ENCODE data around the gene GOPC. TPM values are rescaled to one million over a fixed set of nuclear protein-coding genes. Genes with fewer than 3 reads are reported as not detected.

The GOPC gene
- total RNA-seq, 1 donor from 2014 or later, result 18.1 TPM

GRCh38 chr6:117555262-117555849, 47.0 kb downstream of the GOPC start:
- ATAC-seq (no peak), DNase-seq (ENCODE audit: missing footprints) (no peak)
- intact Hi-C loops (cut with DNase I), result no loop called here

DNA sequence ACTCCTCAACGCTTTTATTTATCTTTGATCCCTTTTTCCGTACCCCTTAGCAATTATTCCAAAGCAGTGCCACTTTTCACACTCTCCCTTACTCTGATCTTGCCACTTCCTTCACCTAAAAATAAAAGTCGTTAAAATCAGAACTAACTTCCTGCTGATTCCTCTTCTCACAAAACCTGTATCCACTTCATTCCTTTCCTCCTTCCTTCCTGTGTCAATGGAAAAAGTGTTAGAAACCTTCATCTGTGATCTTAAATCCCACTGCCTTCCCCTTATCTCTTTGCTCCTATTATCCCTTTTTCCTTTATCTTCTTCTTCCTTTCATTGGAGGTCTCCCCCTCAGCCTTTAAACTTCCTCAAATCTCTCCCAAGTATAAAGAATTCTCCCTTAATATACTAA, 49.2 kb downstream of the GOPC start:
- no peak for ATAC-seq
- intact Hi-C loops (cut with DNase I), result no loop called here

GRCh38 chr6:117552618-117553017, 49.7 kb downstream of the GOPC start:
- intact Hi-C loops (cut with DNase I), result no loop called here
- no peak for DNase-seq (ENCODE audit: missing footprints)
- ATAC-seq, result no peak

More for the DNA sequence above, 49.2 kb downstream of the GOPC start:
- DNase-seq (ENCODE audit: missing footprints), result no peak

- DNase-seq (ENCODE audit: missing footprints), result no peak
- ATAC-seq, result no peak
- intact Hi-C loops (cut with DNase I), result no loop called here
These were observed 51.6 kb downstream of the GOPC start for GRCh38 chr6:117550618-117551242.

GRCh38 chr6:117550078-117550600, 52.2 kb downstream of the GOPC start:
- ATAC-seq (no peak), DNase-seq (ENCODE audit: missing footprints) (no peak)
- intact Hi-C loops (cut with DNase I), result no loop called here

GRCh38 chr6:117549611-117550010, 52.7 kb downstream of the GOPC start:
- intact Hi-C loops (cut with DNase I), result loop anchor here (5.0 kb wide), 2 partner anchors 53 to 67 kb away; partner anchors contain the start of genes DCBLD1 and GOPC
- DNase-seq (ENCODE audit: missing footprints) (no peak), ATAC-seq (no peak)

GRCh38 chr6:117548797-117549301, 53.5 kb downstream of the GOPC start:
- DNase-seq (ENCODE audit: missing footprints), result no peak
- intact Hi-C loops (cut with DNase I), result loop anchor here (5.0 kb wide), 2 partner anchors 53 to 67 kb away; partner anchors contain the start of genes DCBLD1 and GOPC
- no peak for ATAC-seq

DNA sequence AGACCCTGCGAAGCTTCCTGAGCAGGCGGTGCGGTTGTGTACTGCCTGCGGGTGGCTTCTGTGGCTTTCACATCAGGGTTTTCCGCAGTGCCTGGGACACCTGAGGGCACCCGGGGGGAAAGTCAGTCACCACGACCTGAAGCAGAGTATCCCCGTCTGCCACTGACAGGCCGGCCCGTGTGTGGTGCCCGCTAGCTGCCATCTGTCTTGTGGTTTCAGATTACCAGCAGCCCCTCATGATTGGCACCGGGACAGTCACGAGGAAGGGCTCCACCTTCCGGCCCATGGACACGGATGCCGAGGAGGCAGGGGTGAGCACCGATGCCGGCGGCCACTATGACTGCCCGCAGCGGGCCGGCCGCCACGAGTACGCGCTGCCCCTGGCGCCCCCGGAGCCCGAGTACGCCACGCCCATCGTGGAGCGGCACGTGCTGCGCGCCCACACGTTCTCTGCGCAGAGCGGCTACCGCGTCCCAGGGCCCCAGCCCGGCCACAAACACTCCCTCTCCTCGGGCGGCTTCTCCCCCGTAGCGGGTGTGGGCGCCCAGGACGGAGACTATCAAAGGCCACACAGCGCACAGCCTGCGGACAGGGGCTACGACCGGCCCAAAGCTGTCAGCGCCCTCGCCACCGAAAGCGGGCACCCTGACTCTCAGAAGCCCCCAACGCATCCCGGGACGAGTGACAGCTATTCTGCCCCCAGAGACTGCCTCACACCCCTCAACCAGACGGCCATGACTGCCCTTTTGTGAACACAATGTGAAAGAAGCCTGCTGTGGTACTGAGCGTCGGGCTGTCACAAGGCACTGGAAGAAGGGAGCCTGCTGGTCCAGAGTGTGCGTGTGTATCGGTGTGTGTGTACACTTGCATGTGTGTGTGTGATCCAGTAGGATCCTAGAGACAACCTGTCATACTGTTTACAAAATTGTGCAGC, 54.4 kb downstream of the GOPC start:
- DNase-seq (ENCODE audit: missing footprints), result peak; percentile 77
- ATAC-seq, result peak; percentile 90
- intact Hi-C loops (cut with DNase I), result loop anchor here (5.0 kb wide), 2 partner anchors 54 to 66 kb away; partner anchors contain the start of genes DCBLD1 and GOPC

DNA sequence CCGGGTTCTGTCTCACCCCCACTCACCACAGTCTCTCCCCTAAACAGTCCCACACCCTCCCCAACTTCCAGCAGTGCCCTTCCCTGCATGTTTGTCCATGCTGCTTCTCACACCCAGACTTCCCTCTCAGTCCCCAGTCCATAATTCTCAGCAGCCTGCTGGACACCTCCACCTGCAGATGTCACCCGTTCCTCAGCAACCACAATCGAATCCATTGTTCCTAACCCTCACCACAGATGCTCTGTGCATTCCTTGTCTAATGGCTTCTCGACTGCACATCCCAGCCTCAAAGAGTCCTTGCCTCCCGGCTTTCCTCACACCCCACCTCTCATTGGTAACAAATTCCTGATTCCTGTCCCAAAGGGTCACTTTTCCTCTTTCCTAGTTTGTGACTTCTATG, 55.6 kb downstream of the GOPC start:
- ATAC-seq, result no peak

GRCh38 chr6:117545161-117545595, 57.1 kb downstream of the GOPC start:
- no peak for DNase-seq (ENCODE audit: missing footprints)
- intact Hi-C loops (cut with DNase I), result loop anchor here (5.0 kb wide), 2 partner anchors 57 to 63 kb away; partner anchors contain the start of genes DCBLD1 and GOPC
- ATAC-seq, result no peak

More for the DNA sequence above, 55.6 kb downstream of the GOPC start:
- intact Hi-C loops (cut with DNase I), result loop anchor here (5.0 kb wide), 2 partner anchors 56 to 64 kb away; partner anchors contain the start of genes DCBLD1 and GOPC
- no peak for DNase-seq (ENCODE audit: missing footprints)

GRCh38 chr6:117544716-117545115, 57.6 kb downstream of the GOPC start:
- ATAC-seq, result no peak
- DNase-seq (ENCODE audit: missing footprints), result no peak
- intact Hi-C loops (cut with DNase I), result loop anchor here (5.0 kb wide), 2 partner anchors 58 to 62 kb away; partner anchors contain the start of genes DCBLD1 and GOPC

GRCh38 chr6:117542493-117542892, 59.8 kb downstream of the GOPC start:
- intact Hi-C loops (cut with DNase I), result no loop called here
- ATAC-seq, result no peak

DNA sequence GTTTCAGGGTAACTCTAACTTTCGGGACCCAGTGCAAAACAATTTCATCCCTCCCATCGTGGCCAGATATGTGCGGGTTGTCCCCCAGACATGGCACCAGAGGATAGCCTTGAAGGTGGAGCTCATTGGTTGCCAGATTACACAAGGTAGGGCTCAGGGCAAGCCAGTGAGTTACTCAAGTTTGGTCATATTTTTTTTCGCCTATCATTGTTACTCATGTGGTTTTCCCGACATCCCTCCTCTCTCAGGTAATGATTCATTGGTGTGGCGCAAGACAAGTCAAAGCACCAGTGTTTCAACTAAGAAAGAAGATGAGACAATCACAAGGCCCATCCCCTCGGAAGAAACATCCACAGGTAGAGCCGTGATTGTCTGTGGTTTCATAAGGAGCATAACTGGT, 61.6 kb downstream of the GOPC start:
- intact Hi-C loops (cut with DNase I), result no loop called here
- DNase-seq (ENCODE audit: missing footprints), result no peak
- ATAC-seq, result no peak

More at GRCh38 chr6:117542493-117542892, 59.8 kb downstream of the GOPC start:
- no peak for DNase-seq (ENCODE audit: missing footprints)

- ATAC-seq (no peak), DNase-seq (ENCODE audit: missing footprints) (no peak)
- intact Hi-C loops (cut with DNase I), result no loop called here
These were observed 63.7 kb downstream of the GOPC start for GRCh38 chr6:117538615-117539014.

DNA sequence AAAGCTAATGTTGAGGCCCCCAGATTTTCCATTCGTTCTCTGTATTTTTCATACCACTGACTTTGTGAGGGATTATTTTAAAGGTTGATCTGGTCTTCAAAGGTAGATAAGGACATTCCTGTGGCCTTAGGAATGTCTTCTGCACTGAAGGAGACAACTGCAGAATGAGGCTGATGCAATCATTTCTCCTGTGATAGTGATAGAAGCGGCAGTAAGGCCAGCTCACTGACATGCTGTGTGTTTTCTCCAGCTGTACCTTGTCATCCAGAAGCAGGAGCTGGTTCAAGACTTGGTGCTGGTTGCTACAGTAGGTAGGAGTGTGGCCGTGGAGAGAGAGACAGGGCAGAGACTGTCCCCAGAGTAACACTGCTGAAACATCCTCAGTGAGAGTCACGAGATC, 66.0 kb downstream of the GOPC start:
- DNase-seq (ENCODE audit: missing footprints) (no peak), ATAC-seq (no peak)
- intact Hi-C loops (cut with DNase I), result no loop called here

GRCh38 chr6:117534974-117535373, 67.3 kb downstream of the GOPC start:
- intact Hi-C loops (cut with DNase I), result no loop called here
- no peak for DNase-seq (ENCODE audit: missing footprints)

DNA sequence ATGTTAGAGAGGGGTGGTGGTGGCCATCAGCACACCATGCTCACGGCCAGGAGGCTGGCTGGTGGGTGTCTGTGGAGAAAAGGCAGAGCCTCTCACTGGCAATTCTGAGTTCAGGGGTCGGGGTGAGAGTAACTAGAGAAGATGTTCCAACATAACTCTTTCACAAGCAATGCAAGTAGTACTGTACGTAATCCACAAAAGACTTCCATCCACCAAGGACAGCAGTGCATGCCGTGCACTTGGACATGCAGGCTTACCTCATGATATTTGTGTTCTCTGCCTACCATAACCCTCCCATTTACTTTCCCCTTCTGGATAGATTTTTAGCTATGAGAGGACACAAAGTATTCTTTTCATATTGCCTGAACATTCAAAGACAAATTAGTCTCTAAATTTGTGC, 68.5 kb downstream of the GOPC start:
- intact Hi-C loops (cut with DNase I), result no loop called here
- no peak for DNase-seq (ENCODE audit: missing footprints)
- no peak for ATAC-seq

More at GRCh38 chr6:117534974-117535373, 67.3 kb downstream of the GOPC start:
- peak; percentile 67 for ATAC-seq

DNA sequence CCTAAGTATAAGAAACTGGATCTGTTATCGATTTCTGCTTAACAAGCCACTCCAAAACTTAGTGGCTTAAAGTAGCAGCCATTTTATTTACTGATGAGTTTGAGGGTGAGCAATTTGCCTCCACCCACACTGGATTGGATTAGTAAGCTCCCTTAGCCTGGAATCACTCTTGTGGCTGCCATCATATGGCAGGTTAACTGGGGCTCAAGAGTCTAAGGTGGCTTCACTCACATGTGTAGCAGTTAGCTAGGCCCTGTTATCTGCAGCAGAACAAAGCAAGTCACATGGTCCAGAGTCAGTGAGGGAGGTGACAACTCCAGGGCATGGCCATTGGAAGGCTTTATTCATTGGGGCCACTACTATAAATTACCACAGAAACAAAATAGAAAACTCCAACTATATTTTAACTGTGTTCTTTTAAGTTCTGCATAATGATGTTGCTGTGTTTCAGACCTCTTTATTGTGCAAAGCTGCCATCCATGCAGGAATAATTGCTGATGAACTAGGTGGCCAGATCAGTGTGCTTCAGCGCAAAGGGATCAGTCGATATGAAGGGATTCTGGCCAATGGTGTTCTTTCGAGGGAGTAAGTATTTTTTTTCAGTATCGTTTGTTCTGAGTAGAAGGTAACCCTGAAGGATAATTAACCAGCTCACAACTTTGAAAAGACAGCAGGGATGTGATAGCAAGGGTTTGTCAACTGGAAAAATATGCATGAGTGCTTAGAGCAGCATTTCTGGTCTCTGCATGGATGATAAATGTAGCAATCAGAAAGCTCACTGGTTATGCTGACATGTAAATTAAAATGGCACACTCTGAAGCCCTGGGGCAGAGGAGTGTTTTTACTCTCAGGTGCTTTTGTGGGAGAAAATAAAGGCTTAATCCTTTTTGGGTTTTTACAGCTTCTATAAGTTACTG, 70.2 kb downstream of the GOPC start:
- DNase-seq (ENCODE audit: missing footprints), result no peak
- intact Hi-C loops (cut with DNase I), result no loop called here
- ATAC-seq, result no peak
